Hippocampal formation (tissue), 2 donors: ENCODE measurements around the gene SYNDIG1L.

Source experiments
- DNase-seq, 2 donors: peaks; one replicate each; lab custom pipeline; 2025; lab: John Stamatoyannopoulos, UW

The SYNDIG1L gene

GRCh38 chr14:74429221-74429691 is 3.2 kb upstream of the SYNDIG1L start:
- DNase-seq, result no peak

GRCh38 chr14:74427651-74428050 is 1.6 kb upstream of the SYNDIG1L start:
- DNase-seq, result no peak

GRCh38 chr14:74425525-74426201 is 347 bp downstream of the SYNDIG1L start:
- peak in 1 of 2 donors; percentile 6 for DNase-seq

DNA sequence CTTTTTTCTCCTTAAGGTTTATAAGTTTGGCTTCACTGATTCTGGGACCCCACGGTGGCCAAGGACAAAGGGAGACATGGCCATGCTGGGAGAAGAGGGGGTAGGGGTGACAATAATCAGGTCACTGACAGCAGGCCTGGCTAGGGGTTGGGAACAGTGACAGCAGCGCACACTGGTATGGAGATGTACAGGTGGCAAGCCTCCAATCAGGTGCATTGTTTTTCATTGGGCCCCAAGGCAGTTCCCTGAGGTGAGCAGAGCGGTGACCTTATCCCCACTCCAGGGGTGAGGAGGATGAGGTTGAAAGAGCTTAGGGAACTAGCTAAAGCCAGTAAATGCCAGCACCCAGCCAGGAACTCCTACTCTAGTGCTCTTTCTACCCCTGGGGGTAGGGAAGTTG is 1.4 kb downstream of the SYNDIG1L start:
- DNase-seq, result no peak

GRCh38 chr14:74423246-74423645 is 2.8 kb downstream of the SYNDIG1L start:
- DNase-seq, result no peak

- no peak for DNase-seq
Measured at GRCh38 chr14:74421981-74422380, 4.0 kb downstream of the SYNDIG1L start.

- no peak for DNase-seq
Measured at GRCh38 chr14:74419086-74419485, 6.9 kb downstream of the SYNDIG1L start.

DNA sequence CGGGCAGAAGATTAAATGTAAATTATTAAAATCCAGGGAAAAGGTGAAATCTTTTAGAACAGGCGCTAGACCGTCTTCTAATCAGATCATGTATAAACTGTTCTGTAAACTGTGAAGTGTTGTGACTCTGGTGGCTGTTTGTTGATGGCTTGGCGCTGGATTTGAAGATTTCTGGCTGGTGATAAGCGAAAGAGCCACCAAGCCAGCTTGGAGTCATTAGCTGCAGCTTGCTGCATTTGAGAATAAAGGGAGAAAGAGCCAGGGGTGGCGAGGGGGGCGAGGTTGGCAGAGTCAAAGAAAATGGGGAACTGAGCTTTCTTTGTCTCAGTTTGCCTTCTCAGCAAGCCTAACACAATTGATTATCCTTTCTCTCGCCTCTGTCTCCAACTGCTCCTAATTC is 8.0 kb downstream of the SYNDIG1L start:
- DNase-seq, result peak in 1 of 2 donors; percentile 7

- no peak for DNase-seq
Measured at GRCh38 chr14:74417611-74418010, 8.4 kb downstream of the SYNDIG1L start.

DNA sequence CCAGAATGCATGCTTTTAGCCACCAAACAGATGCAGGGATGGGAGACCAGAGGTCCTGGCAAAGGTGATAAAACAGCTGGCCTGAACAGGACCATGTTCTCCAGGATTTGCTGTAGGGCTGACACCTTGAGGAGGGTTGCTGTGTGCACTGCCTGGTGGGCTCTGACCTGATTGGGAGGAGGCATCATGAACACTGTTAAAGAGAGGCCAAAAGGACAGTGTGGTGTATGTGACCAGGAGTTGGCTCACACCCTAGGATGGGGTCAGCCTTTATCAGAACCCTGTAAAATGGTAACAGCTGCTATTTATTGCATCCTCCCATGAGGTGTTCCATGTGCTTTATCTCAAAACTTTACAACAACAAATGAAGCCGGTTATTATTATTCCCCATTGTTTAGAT is 8.8 kb downstream of the SYNDIG1L start:
- DNase-seq, result no peak

- DNase-seq, result no peak
Measured at GRCh38 chr14:74415115-74415437, 10.9 kb downstream of the SYNDIG1L start.

DNA sequence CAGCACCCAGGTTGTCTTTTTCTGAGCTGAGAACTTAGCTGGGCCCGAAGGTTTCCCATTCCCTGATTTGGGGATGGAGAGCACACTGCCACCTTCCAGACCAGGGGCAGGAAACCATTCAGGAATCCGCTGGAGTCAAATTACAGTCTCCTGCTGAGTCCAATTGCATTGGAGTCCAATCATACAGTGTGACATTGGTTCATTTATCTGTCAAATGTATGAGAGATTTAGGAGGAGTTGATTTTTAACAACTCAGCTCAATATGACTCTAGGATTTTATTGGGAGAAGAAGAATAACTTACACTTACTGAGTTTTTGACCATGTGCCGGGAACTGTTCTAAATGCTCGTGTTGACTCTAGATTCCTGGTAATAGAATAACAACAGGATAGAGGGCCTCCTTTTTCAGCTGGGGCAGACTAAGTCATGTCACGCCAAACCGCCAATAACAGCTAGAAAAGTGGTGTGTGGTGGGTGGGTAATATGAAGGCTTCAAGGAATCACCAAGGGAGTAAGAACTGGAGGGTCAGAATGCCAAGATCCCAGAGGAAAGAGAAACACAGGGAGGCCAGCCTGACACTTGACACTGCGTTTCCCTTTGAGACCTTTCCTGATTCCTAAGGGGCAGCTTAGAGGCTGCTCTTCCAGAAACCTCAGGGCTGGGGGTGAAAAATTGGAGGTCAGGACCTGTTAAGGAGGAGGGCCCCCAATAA is 11.5 kb downstream of the SYNDIG1L start:
- DNase-seq, result no peak

DNA sequence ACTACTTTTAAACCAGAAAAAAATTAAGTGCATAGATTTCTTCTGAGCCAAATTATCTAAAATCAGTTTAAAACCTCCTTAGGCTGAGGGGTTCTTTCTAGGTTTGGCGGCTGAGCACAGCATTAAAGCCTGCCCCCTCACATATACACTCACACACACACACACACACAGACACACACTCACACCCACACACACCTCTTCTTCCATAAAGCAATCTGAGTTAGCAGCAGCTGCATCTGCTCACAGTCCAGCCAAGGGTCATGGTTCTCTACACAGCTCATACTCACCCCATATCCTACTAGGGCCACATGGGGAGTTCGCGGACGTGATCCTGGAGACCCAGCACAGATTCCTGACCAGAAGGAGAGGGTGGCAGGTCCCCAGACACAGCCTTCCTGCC is 12.4 kb downstream of the SYNDIG1L start:
- DNase-seq, result no peak

GRCh38 chr14:74412753-74413152 is 13.3 kb downstream of the SYNDIG1L start:
- DNase-seq, result no peak

DNA sequence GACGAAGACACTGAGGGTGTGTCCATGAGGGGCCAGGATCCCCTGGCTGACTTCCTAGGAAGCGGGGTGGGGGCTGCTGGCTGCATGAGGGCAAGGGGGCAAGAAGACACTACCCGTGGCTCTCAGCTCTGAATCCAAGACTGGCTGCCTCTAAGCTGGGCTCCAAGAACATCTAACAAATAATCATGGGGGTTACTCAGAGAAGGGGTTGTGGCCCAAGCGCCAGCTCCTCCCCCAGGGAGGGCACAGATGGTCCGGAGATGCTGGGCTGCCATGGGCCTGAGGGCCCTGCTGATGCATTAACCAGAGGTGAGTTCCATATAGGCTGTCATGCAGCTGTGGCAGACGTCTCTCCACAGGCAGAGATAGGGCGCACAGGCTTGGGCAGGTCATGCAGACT is 14.3 kb downstream of the SYNDIG1L start:
- DNase-seq, result no peak

- DNase-seq, result no peak
Measured at GRCh38 chr14:74409441-74409840, 16.6 kb downstream of the SYNDIG1L start.

DNA sequence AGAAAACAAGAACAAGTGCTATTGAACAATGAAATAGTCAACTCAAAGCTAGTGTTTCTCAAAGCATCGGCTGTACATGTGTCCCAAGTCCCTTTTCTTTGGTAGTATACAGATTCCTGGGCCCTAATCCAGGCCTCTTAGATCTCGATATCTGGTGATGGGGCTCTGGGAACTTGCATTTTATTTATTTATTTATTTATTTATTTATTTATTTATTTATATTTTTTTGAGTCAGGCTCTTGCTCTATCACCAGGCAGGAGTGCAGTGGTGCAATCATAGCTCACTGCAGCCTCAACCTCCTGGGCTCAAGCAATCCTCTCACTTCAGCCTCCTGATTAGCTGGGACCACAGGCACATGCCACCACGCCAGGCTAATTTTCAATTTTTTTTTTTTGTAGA is 17.1 kb downstream of the SYNDIG1L start:
- no peak for DNase-seq

GRCh38 chr14:74407801-74408154 is 18.2 kb downstream of the SYNDIG1L start:
- no peak for DNase-seq

DNA sequence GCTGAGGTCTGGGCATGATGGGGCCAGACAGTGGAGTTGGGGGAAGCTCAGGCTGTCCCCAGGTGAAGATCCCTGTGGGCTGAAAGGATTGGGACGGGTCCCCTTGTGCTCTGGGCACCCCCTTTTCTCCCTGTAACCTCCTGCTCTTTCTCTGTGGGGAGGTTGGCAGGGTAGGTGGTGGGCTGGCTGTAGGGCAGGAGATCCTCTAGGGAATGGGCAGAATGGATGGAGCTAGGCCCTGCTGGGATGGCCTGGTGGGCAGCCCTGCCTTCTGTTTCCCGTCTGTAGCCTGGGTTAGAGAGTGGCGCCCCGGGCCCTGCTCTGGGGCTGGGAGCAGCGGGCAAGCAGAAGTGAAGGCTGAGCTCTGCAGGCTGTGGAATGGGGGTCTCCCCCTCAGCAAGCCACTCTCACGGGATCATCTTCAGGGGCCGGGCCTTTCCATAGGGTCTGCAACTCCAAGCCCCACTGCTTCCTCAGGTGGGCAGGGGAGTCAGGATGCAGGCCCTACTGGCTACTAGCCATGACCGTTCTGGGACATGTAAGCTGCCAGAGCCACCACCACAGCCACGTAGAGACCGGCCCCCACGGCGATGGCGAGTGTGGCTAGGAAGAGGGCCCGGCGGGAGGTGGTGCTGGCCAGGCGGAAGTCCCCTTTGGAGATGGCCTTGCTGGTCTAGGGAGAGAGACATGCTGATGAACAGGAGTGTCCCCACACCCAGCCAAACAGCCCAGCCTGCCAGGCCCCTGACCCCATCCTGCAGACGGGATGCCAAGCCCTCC is 18.8 kb downstream of the SYNDIG1L start:
- DNase-seq, result no peak

- DNase-seq, result no peak
Measured at GRCh38 chr14:74405663-74406062, 20.3 kb downstream of the SYNDIG1L start.

GRCh38 chr14:74404435-74404834 is 21.6 kb downstream of the SYNDIG1L start:
- no peak for DNase-seq

- no peak for DNase-seq
Measured at GRCh38 chr14:74403619-74404417, 22.2 kb downstream of the SYNDIG1L start.
